GM12892 (cell line): ENCODE measurements around the gene RABGAP1.

Experiments
- POLR2A ChIP-seq: IDR thresholded peaks from 2 replicates; pipeline ENCODE4 v1.6.1; 2011; ENCODE audit warnings: low read depth, low read length, control low read depth
- TAF1 ChIP-seq: IDR thresholded peaks from 2 replicates; pipeline ENCODE4 v1.6.1; 2011; ENCODE audit warnings: low read depth, mild to moderate bottlenecking, control low read depth, low read length, borderline replicate concordance

GRCh38 chr9:123105490-123105889 lies 164.7 kb downstream of the RABGAP1 start:
- TF ChIP-seq POLR2A (no peak), TAF1 (no peak)
